ENCODE measurements around the gene HDAC10.
A peak's percentile ranks its signal among the peaks of the same experiment; 100 is the strongest.
"Not testable (repeated sequence)": the region's sequence is repeated elsewhere in the genome, so short reads cannot be mapped to it uniquely, and the experiment has no call there.

HDAC10 gene

GRCh38 chr22:50213263-50213662 lies 37.8 kb downstream of the HDAC10 start:
- no peak for DNase-seq

GRCh38 chr22:50211147-50211546 lies 39.9 kb downstream of the HDAC10 start:
- no peak for DNase-seq

DNA sequence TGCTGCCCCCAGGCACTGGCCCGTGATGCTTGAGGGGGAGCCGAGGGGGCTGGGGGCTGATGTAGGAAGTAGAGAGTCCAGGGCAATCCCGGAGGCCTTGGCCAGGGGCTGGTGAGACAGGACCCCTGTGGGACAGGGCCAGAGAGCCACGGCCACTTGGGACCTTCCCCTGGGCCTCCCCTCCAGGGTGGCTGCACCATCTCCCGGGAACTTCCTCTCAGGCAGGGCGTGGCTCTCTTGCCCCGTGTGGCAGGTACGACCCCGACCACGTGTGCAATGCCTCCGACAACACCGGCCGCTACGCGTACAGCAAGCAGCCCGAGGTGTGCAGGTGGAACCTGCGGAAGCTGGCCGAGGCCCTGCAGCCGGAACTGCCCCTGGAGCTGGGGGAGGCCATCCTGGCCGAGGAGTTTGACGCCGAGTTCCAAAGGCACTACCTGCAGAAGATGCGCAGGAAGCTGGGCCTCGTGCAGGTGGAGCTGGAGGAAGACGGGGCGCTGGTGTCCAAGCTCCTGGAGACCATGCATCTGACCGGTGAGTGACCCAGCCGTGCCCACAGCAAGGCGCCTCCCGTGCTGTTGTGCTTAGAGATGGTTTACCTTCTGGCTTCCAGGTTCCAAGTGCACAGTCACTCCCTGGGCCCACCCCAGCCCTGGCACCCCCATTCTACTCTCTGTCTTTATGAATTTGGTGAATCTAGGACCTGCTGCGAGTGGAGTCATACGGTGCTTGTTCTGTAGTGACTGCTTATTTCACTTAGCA lies 40.5 kb downstream of the HDAC10 start:
- DNase-seq = no peak

- peak; percentile 61 for DNase-seq
These were observed 41.2 kb downstream of the HDAC10 start for GRCh38 chr22:50209893-50210292.

- DNase-seq = no peak
These were observed 41.8 kb downstream of the HDAC10 start for GRCh38 chr22:50208939-50209892.

- no peak for DNase-seq
These were observed 42.6 kb downstream of the HDAC10 start for GRCh38 chr22:50208430-50208938.

DNA sequence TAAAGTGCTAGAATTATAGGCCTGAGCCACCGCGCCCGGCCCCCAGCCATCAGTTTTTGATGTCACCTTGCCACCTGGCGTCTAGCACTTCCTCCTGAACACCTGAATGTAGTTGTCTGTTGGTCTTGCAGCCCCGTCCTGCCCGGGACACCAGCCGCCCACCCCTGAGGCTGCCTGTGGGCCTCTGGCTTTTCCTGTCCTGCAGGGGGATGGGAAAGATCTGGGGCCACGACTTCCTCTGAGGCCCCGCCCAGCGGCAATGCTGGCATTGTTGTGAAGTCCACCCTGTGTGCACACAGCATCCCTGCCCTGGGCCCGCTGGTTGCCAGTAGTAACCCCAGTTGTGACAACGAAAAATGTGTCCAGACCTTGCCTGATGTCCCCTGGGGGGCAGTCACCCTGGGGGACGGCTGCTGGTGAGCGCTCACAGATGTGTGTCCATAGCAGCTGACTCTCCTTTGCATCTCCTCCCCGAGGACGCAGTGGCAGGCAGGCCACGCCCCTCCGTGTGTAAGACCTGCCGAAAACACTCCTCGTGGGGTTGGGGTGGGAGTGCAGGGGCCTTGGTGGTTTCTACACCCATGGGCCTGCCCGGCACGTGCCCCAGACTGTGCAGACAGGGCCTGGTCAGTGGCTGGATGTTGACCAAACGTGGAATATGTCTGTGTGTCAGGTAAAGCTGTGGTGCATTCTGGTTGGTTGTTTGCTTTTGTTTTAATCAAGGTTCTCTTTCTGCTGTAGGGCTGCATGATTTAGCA lies 43.5 kb downstream of the HDAC10 start:
- DNase-seq = no peak

GRCh38 chr22:50206599-50206998 lies 44.5 kb downstream of the HDAC10 start:
- DNase-seq = no peak

GRCh38 chr22:50205781-50206569 lies 45.1 kb downstream of the HDAC10 start:
- DNase-seq = no peak

DNA sequence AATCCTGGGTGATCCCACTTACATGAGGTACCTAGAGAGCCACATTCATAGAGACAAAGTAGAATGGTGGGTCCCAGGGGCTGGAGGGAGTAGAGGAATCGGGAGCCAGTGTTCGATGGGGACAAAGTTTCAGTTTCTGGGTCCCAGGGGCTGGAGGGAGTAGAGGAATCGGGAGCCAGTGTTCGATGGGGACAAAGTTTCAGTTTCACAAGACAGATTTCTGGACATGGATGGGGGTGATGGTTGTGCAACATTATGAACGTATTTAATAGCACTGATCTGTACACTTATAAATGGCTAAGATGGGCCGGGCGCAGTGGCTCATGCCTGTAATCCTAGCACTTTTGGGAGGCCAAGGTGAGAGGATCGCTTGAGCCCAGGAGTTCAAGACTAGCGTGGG lies 46.1 kb downstream of the HDAC10 start:
- not testable (repeated sequence) for DNase-seq

GRCh38 chr22:50204571-50204970 lies 46.5 kb downstream of the HDAC10 start:
- no peak for DNase-seq

GRCh38 chr22:50203288-50203687 lies 47.8 kb downstream of the HDAC10 start:
- DNase-seq = no peak

- no peak for DNase-seq
These were observed 48.9 kb downstream of the HDAC10 start for GRCh38 chr22:50202130-50202666.

- no peak for DNase-seq
These were observed 49.6 kb downstream of the HDAC10 start for GRCh38 chr22:50201191-50202129.

DNA sequence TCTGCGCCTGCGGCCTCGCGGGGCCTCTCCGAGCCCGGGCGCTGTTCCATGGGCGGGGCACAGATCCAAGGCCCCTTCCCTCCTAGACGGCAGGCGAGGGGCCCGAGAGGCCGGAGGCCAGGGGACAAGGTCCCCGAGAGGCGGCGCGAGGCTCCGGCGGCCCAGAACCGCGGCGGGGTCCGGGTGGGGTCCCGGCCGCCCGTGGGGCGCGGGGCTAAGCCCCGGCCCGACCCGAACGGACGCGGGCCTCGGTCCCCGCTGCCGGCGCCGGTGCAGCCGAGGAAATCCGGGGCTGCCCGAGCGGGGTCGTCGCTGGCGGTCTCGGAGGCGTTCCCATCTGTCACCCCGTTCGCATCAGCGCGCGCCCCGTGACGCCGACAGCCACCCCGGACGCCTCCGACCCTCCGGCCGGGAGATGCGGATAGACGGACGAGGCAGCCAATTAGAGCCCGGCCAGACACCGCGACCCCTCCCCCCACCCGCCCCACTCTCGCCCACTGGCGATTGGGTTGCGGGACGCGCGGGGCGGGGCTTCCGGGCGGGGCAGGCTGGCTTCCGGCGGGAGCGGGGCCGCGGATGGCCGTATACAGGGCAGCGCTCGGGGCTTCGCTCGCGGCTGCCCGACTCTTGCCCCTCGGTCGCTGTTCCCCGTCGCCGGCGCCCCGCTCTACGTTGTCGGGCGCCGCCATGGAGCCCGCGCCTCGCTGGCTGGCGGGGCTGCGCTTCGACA lies 50.4 kb downstream of the HDAC10 start, which contains the start of gene SELENOO:
Gene SELENOO (plus strand): TSS at position 551 of the 730 bp plus-strand sequence. CDS start 26 bp downstream, at position 577.
- peak; percentile 88 for DNase-seq

GRCh38 chr22:50199829-50200460 lies 51.1 kb downstream of the HDAC10 start:
- no peak for DNase-seq

DNA sequence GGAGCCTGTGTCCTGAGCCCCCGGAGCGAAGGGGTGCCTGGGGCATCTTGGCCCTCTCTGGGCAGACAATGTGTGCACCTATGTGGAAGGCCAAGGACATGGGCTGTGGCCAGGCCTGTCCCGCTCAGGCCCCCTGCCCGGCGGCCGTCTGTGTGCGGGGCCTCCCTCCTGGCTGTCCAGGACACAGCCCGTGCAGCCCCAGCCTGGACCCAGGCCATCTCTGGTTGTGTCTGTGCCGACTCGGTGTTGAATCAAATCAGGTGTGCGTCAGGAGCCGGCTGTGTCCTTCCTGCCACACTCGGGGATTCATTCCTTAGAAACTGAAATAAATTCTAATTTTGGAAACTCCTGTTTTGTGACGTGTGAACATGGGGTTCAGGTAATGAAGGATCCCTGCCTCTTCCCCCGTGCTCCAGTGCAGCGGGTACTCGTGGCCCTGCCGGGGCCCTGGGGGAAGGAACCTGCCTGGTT lies 51.8 kb downstream of the HDAC10 start:
- no peak for DNase-seq

DNA sequence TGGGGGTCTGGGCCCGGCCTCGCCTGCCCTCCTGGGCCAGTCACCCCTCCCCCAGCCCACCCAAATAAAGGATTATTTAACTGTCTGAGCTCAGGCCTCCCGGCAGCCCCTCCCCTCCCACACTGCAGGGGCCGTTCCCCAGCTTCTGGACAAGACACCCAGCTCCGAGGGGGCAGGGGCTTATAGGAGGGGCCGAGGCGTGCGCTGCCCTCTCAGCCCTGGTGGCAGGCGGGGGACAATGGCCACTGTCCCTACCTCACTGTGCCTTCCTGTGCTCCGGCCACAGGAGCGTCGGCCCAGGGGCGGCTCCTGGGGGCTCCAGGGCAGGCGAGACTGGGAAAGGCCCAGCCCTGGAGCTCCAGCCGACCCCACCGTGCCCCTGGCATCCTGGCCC lies 52.4 kb downstream of the HDAC10 start:
- DNase-seq = no peak
